Large intestine (tissue), 3 donors: ENCODE measurements around the gene HSH2D. TPM values are rescaled to one million over a fixed set of nuclear protein-coding genes. Genes with fewer than 3 reads are reported as not detected.
A peak's percentile ranks its signal among the peaks of the same experiment; 100 is the strongest.

Experiments used
- DNase-seq, 2 donors: peaks; one replicate each; pipeline versions ENCODE4 v3.0.0 to v3.0.0-alpha.2; 2013
- H3K27ac ChIP-seq: one replicate; pipeline ENCODE4 v1.5.1; 2013; ENCODE audit warnings: low read length
- H3K27me3 ChIP-seq: 2 replicates; pipeline ENCODE4 v1.6.1; 2013; ENCODE audit warnings: low read length; ENCODE audit not compliant: control insufficient read depth, insufficient read depth
- H3K36me3 ChIP-seq: 2 replicates; pipeline ENCODE4 v1.6.1; 2013; ENCODE audit warnings: low read length; ENCODE audit not compliant: control insufficient read depth, insufficient read depth
- H3K4me1 ChIP-seq: one replicate; pipeline ENCODE4 v1.6.1; 2013; ENCODE audit warnings: low read length; ENCODE audit not compliant: control insufficient read depth, insufficient read depth
- H3K4me3 ChIP-seq: one replicate; pipeline ENCODE4 v1.5.1; 2013; ENCODE audit warnings: low read length
- H3K9me3 ChIP-seq: one replicate; pipeline ENCODE4 v1.6.1; 2013; ENCODE audit warnings: mild to moderate bottlenecking, low read depth, low read length, moderate library complexity; ENCODE audit not compliant: control insufficient read depth
- WGBS: methylation state at CpG from one replicate; pipeline ENCODE4 v1.1.5; 2013; ENCODE audit warnings: low lambda C conversion rate; ENCODE audit not compliant: insufficient coverage; 5-methylcytosine and 5-hydroxymethylcytosine counted together
- polyA plus RNA-seq: library from polyadenylated mRNA; unstranded; fragments of 120-200 nt; gene quantifications from one replicate; pipeline ENCODE4 v1.2.1, GENCODE V29; 2013

HSH2D gene
- polyA plus RNA-seq, 1 donor, result 15.4 TPM

GRCh38 chr19:16190736-16191135 lies 47.3 kb downstream of the HSH2D start:
- no CpG with 5 or more reads among the region's 10 CpGs for WGBS
- no peaks in the 10 kb centered on the region for H3K27me3 ChIP-seq

GRCh38 chr19:16191216-16191908 lies 47.9 kb downstream of the HSH2D start:
- Histone ChIP-seq H3K27ac (no peak overlapping the region), H3K9me3 (no peaks in the 10 kb centered on the region), H3K36me3 (peaks cover 50% of the 10 kb centered on the region), H3K4me1 (peaks cover 9% of the 10 kb centered on the region), H3K27me3 (no peaks in the 10 kb centered on the region), H3K4me3 (no peak overlapping the region)
- no peak for DNase-seq
- no CpG with 5 or more reads among the region's 16 CpGs for WGBS

More at GRCh38 chr19:16190736-16191135, 47.3 kb downstream of the HSH2D start:
- no peak for DNase-seq
- H3K4me3 ChIP-seq, result no peak overlapping the region
- H3K4me1 ChIP-seq, result peaks cover 3% of the 10 kb centered on the region
- peaks cover 50% of the 10 kb centered on the region for H3K36me3 ChIP-seq
- no peaks in the 10 kb centered on the region for H3K9me3 ChIP-seq
- no peak overlapping the region for H3K27ac ChIP-seq

DNA sequence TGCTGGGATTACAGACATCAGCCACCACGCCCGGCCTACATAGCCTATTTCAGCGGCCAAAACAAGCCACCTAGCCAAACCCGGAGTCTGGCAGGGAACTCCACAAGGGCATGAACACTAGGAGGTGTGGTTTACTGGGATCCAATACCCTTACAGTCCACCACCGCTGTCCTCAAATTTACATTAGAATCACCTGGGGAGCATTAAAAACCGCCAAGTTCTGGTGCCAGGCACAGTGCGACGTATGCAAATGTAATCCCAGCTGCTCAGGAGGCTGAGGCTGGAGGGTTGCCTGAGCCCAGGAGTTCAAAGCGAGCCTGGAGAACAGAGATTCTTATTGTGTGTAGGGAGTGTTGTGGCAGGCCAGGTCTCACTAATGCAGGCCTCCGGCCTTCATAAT lies 50.0 kb downstream of the HSH2D start:
- DNase-seq, result no peak
- no peak overlapping the region for H3K27ac ChIP-seq
- peaks cover 41% of the 10 kb centered on the region for H3K36me3 ChIP-seq

GRCh38 chr19:16197188-16197621 lies 53.7 kb downstream of the HSH2D start:
- DNase-seq, result peak; percentile 83 to 95
- no CpG with 5 or more reads among the region's 2 CpGs for WGBS
- peak overlapping the region; percentile 95 for H3K4me3 ChIP-seq
- H3K36me3 ChIP-seq, result peaks cover 16% of the 10 kb centered on the region
- peak overlapping the region; percentile 91 for H3K27ac ChIP-seq
- H3K9me3 ChIP-seq, result no peaks in the 10 kb centered on the region
- no peaks in the 10 kb centered on the region for H3K27me3 ChIP-seq
- H3K4me1 ChIP-seq, result peaks cover 45% of the 10 kb centered on the region

More for the DNA sequence above, 50.0 kb downstream of the HSH2D start:
- Histone ChIP-seq H3K4me3 (no peak overlapping the region), H3K27me3 (no peaks in the 10 kb centered on the region), H3K9me3 (no peaks in the 10 kb centered on the region), H3K4me1 (peaks cover 14% of the 10 kb centered on the region)
- WGBS, result no CpG with 5 or more reads among the region's 10 CpGs

DNA sequence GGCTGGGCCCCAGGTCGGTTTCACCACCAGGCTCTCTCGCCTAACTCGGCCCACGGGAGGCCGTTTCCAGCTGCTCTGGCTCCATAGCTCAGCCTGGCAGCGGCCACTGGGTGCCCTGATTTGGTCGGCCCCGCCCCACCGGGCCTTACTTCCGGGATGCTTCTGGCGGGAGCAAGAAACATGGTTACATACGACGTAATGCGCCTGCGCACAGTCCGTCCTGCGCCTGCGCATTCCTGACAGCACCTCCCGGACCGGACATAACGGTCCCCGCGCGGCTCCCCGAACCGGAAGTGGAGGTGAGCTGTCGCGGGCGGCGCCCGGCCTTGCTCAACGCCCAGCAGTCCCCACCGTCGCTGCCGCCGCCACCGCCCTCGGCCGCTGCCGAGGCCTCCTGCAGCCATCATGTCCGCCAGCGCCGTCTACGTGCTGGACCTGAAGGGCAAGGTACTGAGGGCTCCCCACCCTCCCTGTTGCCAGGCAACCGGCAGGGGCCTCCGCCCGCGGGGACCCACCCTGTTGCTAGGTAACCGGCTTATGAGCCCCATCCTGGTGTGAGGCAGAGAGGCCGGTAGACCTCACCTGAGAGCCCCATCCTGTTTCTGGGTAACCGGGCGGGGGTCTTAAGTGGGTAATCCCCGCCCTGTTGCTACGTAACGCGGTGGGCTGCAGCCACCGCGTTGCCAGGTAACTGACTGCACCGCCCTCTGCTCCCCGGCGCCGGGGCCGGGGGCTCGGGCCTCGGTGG lies 54.3 kb downstream of the HSH2D start, which contains the start of gene AP1M1:
TSS of gene AP1M1 (plus strand) at position 290 of the 748 bp plus-strand sequence. CDS start at position 406, 116 bp downstream.
- Histone ChIP-seq H3K27ac (peak within 1 kb of the TSS; percentile 91), H3K4me3 (peak within 1 kb of the TSS; percentile 95), H3K36me3 (peaks cover 19% of the 10 kb centered on the region), H3K9me3 (no peaks in the 10 kb centered on the region), H3K4me1 (peaks cover 45% of the 10 kb centered on the region), H3K27me3 (no peaks in the 10 kb centered on the region)
- WGBS, result no CpG with 5 or more reads among the region's 65 CpGs
- peak; percentile 98 to 99 for DNase-seq

DNA sequence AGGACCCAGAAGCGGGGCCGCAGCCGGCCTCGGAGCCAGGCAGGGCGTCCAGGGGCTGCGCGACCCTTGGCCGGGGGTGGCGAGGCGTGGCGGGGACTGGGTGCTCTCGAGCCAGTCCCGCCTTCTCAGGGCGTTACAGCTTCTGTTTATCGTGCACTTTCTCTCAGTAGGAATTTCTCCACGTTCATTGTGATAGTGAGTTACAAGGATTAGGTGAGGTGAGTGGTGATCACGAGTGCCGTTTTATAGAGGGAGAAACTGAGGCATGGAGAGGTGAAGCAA lies 54.8 kb downstream of the HSH2D start:
- Histone ChIP-seq H3K4me3 (peak overlapping the region; percentile 95), H3K27me3 (no peaks in the 10 kb centered on the region), H3K36me3 (peaks cover 24% of the 10 kb centered on the region), H3K27ac (peak overlapping the region; percentile 91), H3K4me1 (peaks cover 45% of the 10 kb centered on the region), H3K9me3 (no peaks in the 10 kb centered on the region)
- peak; percentile 69 to 86 for DNase-seq
- no CpG with 5 or more reads among the region's 18 CpGs for WGBS

GRCh38 chr19:16199275-16199932 lies 55.9 kb downstream of the HSH2D start:
- WGBS, result no CpG with 5 or more reads among the region's 9 CpGs
- peaks cover 45% of the 10 kb centered on the region for H3K4me1 ChIP-seq
- DNase-seq, result no peak

DNA sequence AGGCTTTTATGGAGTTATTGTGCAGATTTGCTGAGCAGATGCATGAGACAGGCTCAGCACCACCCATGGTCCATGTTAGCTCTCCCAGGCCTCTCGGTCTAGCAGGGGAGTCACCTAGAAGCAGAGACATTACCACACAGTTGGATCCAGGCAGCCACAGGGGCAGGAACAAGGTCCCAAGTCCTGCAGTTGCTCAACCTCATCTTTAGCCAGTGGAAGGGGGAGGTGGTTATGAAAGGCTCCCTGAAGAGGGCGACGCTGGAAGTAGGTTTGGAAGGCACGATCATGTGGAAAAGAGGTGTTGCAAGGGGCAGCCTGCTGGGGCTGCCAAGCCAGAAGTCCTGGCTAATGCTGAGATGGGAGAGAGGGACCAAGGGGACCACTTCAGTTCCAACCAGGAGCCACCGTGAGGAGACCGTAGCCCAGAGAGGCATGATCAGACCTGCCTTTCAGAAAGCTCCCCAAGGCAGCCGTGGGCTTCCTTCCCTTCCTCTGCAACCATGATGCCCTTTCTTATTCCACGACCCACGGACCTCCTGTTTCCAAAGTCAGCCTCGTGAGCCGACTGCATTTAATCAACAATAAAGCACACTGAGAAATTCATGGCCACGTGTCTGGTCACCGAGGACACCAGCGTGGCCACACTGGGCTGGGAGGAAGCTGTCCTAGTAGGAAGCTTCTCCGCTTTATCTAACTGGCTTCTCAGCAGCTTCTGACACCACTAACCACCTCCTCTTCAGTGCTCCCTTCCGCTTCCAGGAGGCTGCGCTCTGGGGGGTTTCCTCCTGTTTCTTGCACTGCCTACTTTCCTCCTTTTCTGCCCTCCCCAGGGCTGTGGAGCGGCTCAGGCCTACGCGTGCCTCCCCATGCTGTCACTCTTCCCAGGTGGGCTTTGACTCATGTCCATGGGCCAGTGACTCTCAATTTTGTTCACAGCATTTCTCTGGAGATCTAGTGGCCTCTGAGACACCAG lies 56.8 kb downstream of the HSH2D start:
- Histone ChIP-seq H3K27me3 (no peaks in the 10 kb centered on the region), H3K27ac (peak overlapping the region; percentile 91), H3K36me3 (peaks cover 38% of the 10 kb centered on the region), H3K4me3 (no peak overlapping the region), H3K4me1 (peaks cover 45% of the 10 kb centered on the region), H3K9me3 (no peaks in the 10 kb centered on the region)
- peak; percentile 92 to 97 for DNase-seq
- WGBS, result no CpG with 5 or more reads among the region's 20 CpGs

More at GRCh38 chr19:16199275-16199932, 55.9 kb downstream of the HSH2D start:
- H3K4me3 ChIP-seq, result no peak overlapping the region
- no peaks in the 10 kb centered on the region for H3K9me3 ChIP-seq
- peaks cover 31% of the 10 kb centered on the region for H3K36me3 ChIP-seq
- peak overlapping the region; percentile 91 for H3K27ac ChIP-seq
- H3K27me3 ChIP-seq, result no peaks in the 10 kb centered on the region

DNA sequence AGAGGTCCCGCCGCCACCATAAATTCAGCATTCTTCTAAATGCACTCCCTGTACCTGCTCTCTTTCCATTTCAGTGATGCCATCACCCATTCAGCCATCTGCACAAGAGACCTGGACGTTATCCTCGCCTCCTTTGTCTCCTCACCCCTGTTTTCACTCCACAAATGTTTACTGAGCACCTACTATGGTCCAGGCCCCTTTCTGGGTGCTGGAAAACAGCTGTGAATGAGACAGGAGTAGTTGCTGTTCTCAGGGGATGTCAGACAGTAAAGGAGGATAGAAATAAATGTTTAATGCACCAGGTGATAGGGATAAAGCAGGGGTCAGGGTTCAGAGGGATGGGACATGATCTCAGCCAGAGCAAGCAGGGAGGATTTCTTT lies 57.5 kb downstream of the HSH2D start:
- no CpG with 5 or more reads among the region's 4 CpGs for WGBS
- Histone ChIP-seq H3K27ac (peak overlapping the region; percentile 79), H3K4me1 (peaks cover 42% of the 10 kb centered on the region), H3K9me3 (no peaks in the 10 kb centered on the region), H3K36me3 (peaks cover 45% of the 10 kb centered on the region), H3K27me3 (no peaks in the 10 kb centered on the region), H3K4me3 (no peak overlapping the region)
- peak in 1 of 2 donors; percentile 46 for DNase-seq
